D721Med (cell line): ENCODE results near the gene ZER1.

Experiments used
- DNase-seq: peaks from one replicate; pipeline ENCODE4 v3.0.0; 2011; ENCODE audit warnings: low spot score; ENCODE audit not compliant: insufficient read length
- FAIRE-seq: peaks from 2 replicates; lab custom pipeline; 2011; peaks lifted over from hg19 to GRCh38; lab: Jason Lieb, UNC
- TF ChIP-seq, protein P1 (sequence below): IDR thresholded peaks from 2 replicates; pipeline ENCODE4 v1.5.1; 2012; ENCODE audit warnings: mild to moderate bottlenecking, control low read depth; ENCODE audit not compliant: insufficient read depth; ENCODE audit errors: missing control alignments

The ZER1 gene

DNA sequence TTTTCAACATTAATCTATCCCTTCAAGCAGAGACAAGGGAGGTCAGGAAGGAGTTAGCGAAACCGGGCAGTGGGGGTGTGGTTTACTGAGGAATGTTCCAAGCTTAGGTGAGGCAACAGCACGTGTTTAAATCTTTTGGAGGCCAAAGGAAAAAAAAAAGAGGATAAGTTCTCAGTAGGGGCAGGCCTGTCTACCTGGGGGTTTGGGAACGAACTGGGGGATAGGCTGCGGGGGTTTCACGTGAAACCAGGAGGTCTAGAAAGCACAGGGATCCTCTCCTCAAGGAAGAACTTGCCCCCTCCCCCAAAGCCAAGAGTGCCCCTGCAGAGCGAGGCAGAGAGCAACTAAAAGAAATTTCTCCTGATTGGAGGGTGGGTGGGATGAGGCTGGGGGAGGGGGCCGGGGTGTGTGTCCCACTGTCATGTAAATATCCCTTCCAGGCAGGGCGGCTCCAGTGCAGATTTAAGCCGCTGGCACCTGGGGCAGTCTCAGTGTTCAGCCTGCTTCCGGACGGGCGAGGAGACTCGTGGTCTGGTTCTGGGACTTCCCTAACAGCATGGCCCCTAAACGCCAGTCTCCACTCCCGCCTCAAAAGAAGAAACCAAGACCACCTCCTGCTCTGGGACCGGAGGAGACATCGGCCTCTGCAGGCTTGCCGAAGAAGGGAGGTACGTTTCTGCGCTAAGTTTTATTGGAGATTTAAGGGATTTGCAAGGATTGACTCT is 88.2 kb downstream of the ZER1 start:
- DNase-seq: no peak
- FAIRE-seq: no peak
- TF ChIP-seq, protein P1, sequence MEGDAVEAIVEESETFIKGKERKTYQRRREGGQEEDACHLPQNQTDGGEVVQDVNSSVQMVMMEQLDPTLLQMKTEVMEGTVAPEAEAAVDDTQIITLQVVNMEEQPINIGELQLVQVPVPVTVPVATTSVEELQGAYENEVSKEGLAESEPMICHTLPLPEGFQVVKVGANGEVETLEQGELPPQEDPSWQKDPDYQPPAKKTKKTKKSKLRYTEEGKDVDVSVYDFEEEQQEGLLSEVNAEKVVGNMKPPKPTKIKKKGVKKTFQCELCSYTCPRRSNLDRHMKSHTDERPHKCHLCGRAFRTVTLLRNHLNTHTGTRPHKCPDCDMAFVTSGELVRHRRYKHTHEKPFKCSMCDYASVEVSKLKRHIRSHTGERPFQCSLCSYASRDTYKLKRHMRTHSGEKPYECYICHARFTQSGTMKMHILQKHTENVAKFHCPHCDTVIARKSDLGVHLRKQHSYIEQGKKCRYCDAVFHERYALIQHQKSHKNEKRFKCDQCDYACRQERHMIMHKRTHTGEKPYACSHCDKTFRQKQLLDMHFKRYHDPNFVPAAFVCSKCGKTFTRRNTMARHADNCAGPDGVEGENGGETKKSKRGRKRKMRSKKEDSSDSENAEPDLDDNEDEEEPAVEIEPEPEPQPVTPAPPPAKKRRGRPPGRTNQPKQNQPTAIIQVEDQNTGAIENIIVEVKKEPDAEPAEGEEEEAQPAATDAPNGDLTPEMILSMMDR: no peak
